ENCODE results near the gene SPOCK2. TPM values are rescaled to one million over a fixed set of nuclear protein-coding genes. Genes with fewer than 3 reads are reported as not detected.
A peak's percentile ranks its signal among the peaks of the same experiment; 100 is the strongest.

Gene SPOCK2
- total RNA-seq, 1 donor from 2014 or later = 8.3 TPM

GRCh38 chr10:72009425-72010081, 78.8 kb downstream of the SPOCK2 start:
- peak; percentile 90 for DNase-seq

- no peak for DNase-seq
These were observed 79.3 kb downstream of the SPOCK2 start for GRCh38 chr10:72009051-72009424.

Other genes with a start within 250 kb of the SPOCK2 start
- 564 TPM for gene PSAP, start 237.3 kb downstream of the SPOCK2 start, total RNA-seq
- gene CHST3, start 124.2 kb downstream of the SPOCK2 start, total RNA-seq = 29.6 TPM
- gene ANAPC16, start 127.5 kb upstream of the SPOCK2 start, total RNA-seq = 88.7 TPM
- 29.0 TPM for gene ASCC1, start 127.7 kb upstream of the SPOCK2 start, total RNA-seq
- 153 TPM for gene DDIT4, start 185.4 kb upstream of the SPOCK2 start, total RNA-seq

Measured in tongue (tissue), 2 donors.